OCI-LY3 (cell line): ENCODE measurements around the gene VPS50.

Experiments
- H2AFZ ChIP-seq: fragments of 200-600, 300-600 bp; shearing (Covaris generic); 2 replicates; pipeline ENCODE4 v1.6.0; 2014; ENCODE audit warnings: antibody characterized with exemption, low read depth, low read length
- H3K27ac ChIP-seq: fragments of 200-600, 300-600 bp; sonication (generic); 2 replicates; pipeline ENCODE4 v1.5.1; 2014; ENCODE audit warnings: mild to moderate bottlenecking, low read length, moderate library complexity, mixed read lengths
- H3K27me3 ChIP-seq: fragments of 200-600, 300-600 bp; sonication (generic); 2 replicates; pipeline ENCODE4 v1.6.1; 2014; ENCODE audit warnings: low read depth, low read length, mixed read lengths
- H3K36me3 ChIP-seq: fragments of 200-600, 300-600 bp; sonication (generic); replicated peaks from 2 replicates; pipeline ENCODE3; 2014; ENCODE audit warnings: low read depth, low read length, mixed read lengths
- H3K4me1 ChIP-seq: fragments of 300-600, 200-600 bp; sonication (generic); 2 replicates; pipeline ENCODE4 v1.6.1; 2014; ENCODE audit warnings: low read length, mixed read lengths
- H3K4me2 ChIP-seq: fragments of 200-600, 300-600 bp; sonication (generic); 2 replicates; pipeline ENCODE4 v1.6.1; 2014; ENCODE audit warnings: low read length, mixed read lengths
- H3K4me3 ChIP-seq: fragments of 300-600, 200-600 bp; sonication (generic); 2 replicates; pipeline ENCODE4 v1.5.1; 2014; ENCODE audit warnings: antibody characterized with exemption, mild to moderate bottlenecking, low read length, moderate library complexity
- H3K79me2 ChIP-seq: fragments of 300-600, 200-600 bp; shearing (Covaris generic); 2 replicates; pipeline ENCODE4 v1.6.1; 2014; ENCODE audit warnings: mild to moderate bottlenecking, low read length, mixed read lengths
- H3K9ac ChIP-seq: fragments of 300-600, 200-600 bp; shearing (Covaris generic); 2 replicates; pipeline ENCODE4 v1.6.0; 2014; ENCODE audit warnings: mild to moderate bottlenecking, low read length, moderate library complexity
- H3K9me3 ChIP-seq: fragments of 200-600, 300-600 bp; shearing (Covaris generic); 2 replicates; pipeline ENCODE4 v1.6.1; 2014; ENCODE audit warnings: low read length, mixed read lengths; ENCODE audit not compliant: insufficient read depth
- H4K20me1 ChIP-seq: fragments of 200-600, 300-600 bp; sonication (generic); 2 replicates; pipeline ENCODE4 v1.6.1; 2016; ENCODE audit warnings: low read length, mixed read lengths; ENCODE audit not compliant: insufficient read depth
- CTCF ChIP-seq: fragments of 200-600, 300-600 bp; sonication (generic); IDR thresholded peaks from 2 replicates; pipeline ENCODE4 v1.5.1; 2014; ENCODE audit warnings: antibody characterized with exemption, low read length, low read depth
- EZH2phosphoT487 ChIP-seq: fragments of 200-600 bp; shearing (Covaris generic); IDR thresholded peaks from 2 replicates; pipeline ENCODE4 v1.6.1; 2018; ENCODE audit warnings: antibody characterized with exemption, mixed run types, low read depth

VPS50 gene

GRCh38 chr7:93298671-93299070 lies 66.5 kb downstream of the VPS50 start:
- Histone ChIP-seq H3K9me3 (no peaks in the 10 kb centered on the region), H4K20me1 (no peaks in the 10 kb centered on the region), H2AFZ (no peak overlapping the region), H3K36me3 (peaks cover 3% of the 10 kb centered on the region), H3K27ac (no peak overlapping the region), H3K27me3 (no peaks in the 10 kb centered on the region), H3K79me2 (no peaks in the 10 kb centered on the region), H3K4me3 (no peak overlapping the region), H3K4me1 (no peaks in the 10 kb centered on the region), H3K9ac (no peak overlapping the region), H3K4me2 (no peak overlapping the region)
- TF ChIP-seq CTCF (no peak), EZH2phosphoT487 (no peak)

GRCh38 chr7:93301736-93302135 lies 69.6 kb downstream of the VPS50 start:
- H3K9ac ChIP-seq: no peak overlapping the region
- no peaks in the 10 kb centered on the region for H4K20me1 ChIP-seq
- H3K36me3 ChIP-seq: peaks cover 1% of the 10 kb centered on the region
- no peaks in the 10 kb centered on the region for H3K27me3 ChIP-seq
- no peak overlapping the region for H2AFZ ChIP-seq
- H3K27ac ChIP-seq: no peak overlapping the region
- H3K9me3 ChIP-seq: no peaks in the 10 kb centered on the region
- H3K4me1 ChIP-seq: no peaks in the 10 kb centered on the region
- H3K79me2 ChIP-seq: no peaks in the 10 kb centered on the region
- H3K4me3 ChIP-seq: no peak overlapping the region
- no peak overlapping the region for H3K4me2 ChIP-seq
- no peak for TF ChIP-seq EZH2phosphoT487
- no peak for TF ChIP-seq CTCF

- Histone ChIP-seq H3K4me3 (no peak overlapping the region), H3K4me2 (no peak overlapping the region), H3K9ac (no peak overlapping the region), H3K27ac (no peak overlapping the region), H3K36me3 (no peaks in the 10 kb centered on the region), H3K79me2 (no peaks in the 10 kb centered on the region), H3K4me1 (no peaks in the 10 kb centered on the region), H2AFZ (no peak overlapping the region), H3K9me3 (no peaks in the 10 kb centered on the region), H3K27me3 (no peaks in the 10 kb centered on the region), H4K20me1 (no peaks in the 10 kb centered on the region)
- no peak for TF ChIP-seq EZH2phosphoT487
- no peak for TF ChIP-seq CTCF
Observed at GRCh38 chr7:93307131-93307660, 75.0 kb downstream of the VPS50 start.

- TF ChIP-seq EZH2phosphoT487 (no peak), CTCF (no peak)
- Histone ChIP-seq H4K20me1 (no peaks in the 10 kb centered on the region), H3K4me2 (no peak overlapping the region), H3K4me3 (no peak overlapping the region), H3K27me3 (no peaks in the 10 kb centered on the region), H3K9me3 (no peaks in the 10 kb centered on the region), H3K9ac (no peak overlapping the region), H2AFZ (no peak overlapping the region), H3K36me3 (no peaks in the 10 kb centered on the region), H3K27ac (no peak overlapping the region), H3K4me1 (no peaks in the 10 kb centered on the region), H3K79me2 (no peaks in the 10 kb centered on the region)
Observed at GRCh38 chr7:93307943-93308342, 75.8 kb downstream of the VPS50 start.
